Thyroid gland (tissue), 4 donors: Measurements from ENCODE around the gene CEP350.

Experiments used
- CTCF ChIP-seq, 6 experiments: fragments of 200-600 bp in 3 of 6; fragments of 450-650 bp in 3 of 6; sonication (generic) in 3 of 6; IDR thresholded peaks; one replicate each; pipeline ENCODE4 v1.5.1; 2016 to 2019; ENCODE audit warnings: antibody characterized with exemption in 6 of 6, mild to moderate bottlenecking in 2 of 6, inconsistent platforms in 1 of 6, moderate library complexity in 1 of 6
- POLR2A ChIP-seq, 2 donors: fragments of 450-650 bp; IDR thresholded peaks; one replicate each; pipeline ENCODE4 v1.6.1; 2017; ENCODE audit warnings: antibody characterized with exemption in 2 of 2, mild to moderate bottlenecking in 2 of 2, moderate library complexity in 1 of 2

DNA sequence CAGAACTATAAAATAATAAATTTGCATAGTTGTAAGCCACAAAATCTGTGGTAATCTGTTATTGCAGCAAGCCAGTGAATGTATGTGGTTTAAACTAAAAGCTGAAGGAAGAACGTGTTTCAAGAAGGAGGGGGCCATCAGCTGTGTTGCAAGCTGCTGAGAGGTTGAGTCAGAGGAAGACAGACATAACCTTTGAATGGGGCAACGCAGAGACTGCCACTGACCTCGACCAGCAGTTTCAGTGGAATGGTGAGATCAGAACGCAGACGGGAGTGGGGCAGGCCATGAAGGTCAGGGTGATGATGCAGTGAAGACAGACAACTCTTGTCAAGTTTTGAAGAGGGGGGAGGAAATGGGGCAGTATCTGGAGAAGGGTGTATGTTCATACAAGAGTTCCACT lies 176.9 kb downstream of the CEP350 start:
- TF ChIP-seq POLR2A (IDR thresholded peaks at IDR 0.05) (no peak), CTCF (IDR thresholded peaks at IDR 0.05) (no peak)
